ENCODE measurements around the gene LMAN2L. TPM values are rescaled to one million over a fixed set of nuclear protein-coding genes. Genes with fewer than 3 reads are reported as not detected.

Gene LMAN2L
- total RNA-seq, 2 donors from 2014 or later = 6.6 to 7.8 TPM

DNA sequence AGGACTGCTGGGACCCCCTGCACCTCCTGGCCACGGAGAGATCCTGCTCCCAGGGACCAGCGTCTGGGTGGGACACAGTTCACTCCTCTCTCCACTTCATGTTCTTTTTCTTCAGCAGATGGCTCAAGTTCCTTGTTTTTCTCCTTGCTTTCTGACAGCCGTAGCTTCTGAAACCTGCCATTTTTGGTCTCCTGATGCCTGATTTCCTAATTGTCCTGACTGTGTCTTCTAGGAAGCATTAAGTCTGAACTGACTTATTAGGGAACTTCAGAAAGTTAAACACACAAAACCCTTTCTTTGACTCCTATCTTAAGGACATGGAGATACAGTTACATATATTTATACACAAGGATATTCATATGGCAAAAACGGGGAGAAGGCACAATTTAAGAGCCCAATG, 43.5 kb upstream of the LMAN2L start:
- Histone ChIP-seq H3K4me1 (peaks cover 14% of the 10 kb centered on the region), H3K4me3 (no peak overlapping the region), H3K27ac (no peak overlapping the region), H3K27me3 (no peaks in the 10 kb centered on the region), H3K9me3 (no peaks in the 10 kb centered on the region), H3K36me3 (replicated peaks in 1 of 2; ENCODE audit: insufficient read depth in 1 of 2, low read depth in 2 of 2) (no peaks in the 10 kb centered on the region)
- no peak for TF ChIP-seq POLR2A (IDR thresholded peaks at IDR 0.05)
- TF ChIP-seq, protein P1, sequence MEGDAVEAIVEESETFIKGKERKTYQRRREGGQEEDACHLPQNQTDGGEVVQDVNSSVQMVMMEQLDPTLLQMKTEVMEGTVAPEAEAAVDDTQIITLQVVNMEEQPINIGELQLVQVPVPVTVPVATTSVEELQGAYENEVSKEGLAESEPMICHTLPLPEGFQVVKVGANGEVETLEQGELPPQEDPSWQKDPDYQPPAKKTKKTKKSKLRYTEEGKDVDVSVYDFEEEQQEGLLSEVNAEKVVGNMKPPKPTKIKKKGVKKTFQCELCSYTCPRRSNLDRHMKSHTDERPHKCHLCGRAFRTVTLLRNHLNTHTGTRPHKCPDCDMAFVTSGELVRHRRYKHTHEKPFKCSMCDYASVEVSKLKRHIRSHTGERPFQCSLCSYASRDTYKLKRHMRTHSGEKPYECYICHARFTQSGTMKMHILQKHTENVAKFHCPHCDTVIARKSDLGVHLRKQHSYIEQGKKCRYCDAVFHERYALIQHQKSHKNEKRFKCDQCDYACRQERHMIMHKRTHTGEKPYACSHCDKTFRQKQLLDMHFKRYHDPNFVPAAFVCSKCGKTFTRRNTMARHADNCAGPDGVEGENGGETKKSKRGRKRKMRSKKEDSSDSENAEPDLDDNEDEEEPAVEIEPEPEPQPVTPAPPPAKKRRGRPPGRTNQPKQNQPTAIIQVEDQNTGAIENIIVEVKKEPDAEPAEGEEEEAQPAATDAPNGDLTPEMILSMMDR (IDR thresholded peaks at IDR 0.05) = no peak
- 85 to 86% methylated on average over 4 of the region's 4 CpGs for WGBS, 2 donors
- intact Hi-C loops (cut with DNase I) = no loop called here
- DNase-seq = no peak
- no peak for ATAC-seq

DNA sequence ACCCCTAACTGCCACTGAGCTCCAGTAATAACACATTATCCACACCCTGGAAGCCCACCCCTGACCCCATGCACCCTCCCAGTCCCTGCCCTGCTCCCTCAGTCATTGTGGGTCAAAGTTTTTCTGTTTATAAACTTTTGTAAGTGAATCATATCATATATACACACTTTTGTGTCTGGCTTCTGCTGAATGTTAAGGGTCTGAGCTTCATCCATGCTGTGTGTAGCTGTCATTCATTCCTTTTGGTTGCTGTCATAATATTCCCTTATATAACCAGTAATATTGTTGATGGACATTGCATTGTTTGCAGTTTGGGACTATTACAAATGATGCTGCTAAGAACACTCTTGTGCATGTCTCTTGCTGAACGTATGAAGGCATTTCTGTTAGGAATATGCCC, 35.3 kb upstream of the LMAN2L start:
- no peak for ATAC-seq
- DNase-seq = no peak
- TF ChIP-seq, protein P1 (IDR thresholded peaks at IDR 0.05) = no peak
- no peak for TF ChIP-seq POLR2A (IDR thresholded peaks at IDR 0.05)
- H3K36me3 ChIP-seq (replicated peaks in 1 of 2; ENCODE audit: insufficient read depth in 1 of 2, low read depth in 2 of 2) = no peaks in the 10 kb centered on the region
- no peaks in the 10 kb centered on the region for H3K27me3 ChIP-seq
- no peaks in the 10 kb centered on the region for H3K9me3 ChIP-seq
- WGBS, 2 donors = 23 to 69% methylated on average over 1 of the region's 1 CpG
- no peak overlapping the region for H3K4me3 ChIP-seq
- intact Hi-C loops (cut with DNase I) = no loop called here
- peaks cover 6% of the 10 kb centered on the region for H3K4me1 ChIP-seq
- H3K27ac ChIP-seq = no peak overlapping the region

DNA sequence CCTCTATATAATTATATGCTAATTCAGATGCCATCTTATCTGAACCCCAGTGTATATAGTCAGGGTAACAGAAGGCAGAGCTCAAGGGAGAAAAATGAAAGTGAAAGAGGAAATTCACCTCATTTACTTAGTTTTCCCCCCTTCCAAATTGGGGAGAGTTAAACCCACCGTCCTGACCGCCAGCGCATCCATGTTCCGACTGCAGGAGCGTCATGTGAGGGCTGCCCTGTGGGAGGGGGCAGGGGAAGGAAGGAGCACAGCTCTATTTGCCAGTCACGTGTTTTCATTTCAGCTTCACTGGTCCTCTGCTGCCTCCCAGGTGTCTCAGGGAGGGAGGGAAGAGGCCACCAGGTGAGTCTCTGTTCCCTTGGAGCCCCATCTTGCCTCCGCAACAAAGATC, 34.1 kb upstream of the LMAN2L start:
- no peaks in the 10 kb centered on the region for H3K36me3 ChIP-seq (replicated peaks in 1 of 2; ENCODE audit: insufficient read depth in 1 of 2, low read depth in 2 of 2)
- H3K27ac ChIP-seq = peak overlapping the region in 1 of 4 donors; percentile 37
- TF ChIP-seq, protein P1 (IDR thresholded peaks at IDR 0.05) = no peak
- TF ChIP-seq POLR2A (IDR thresholded peaks at IDR 0.05) = no peak
- intact Hi-C loops (cut with DNase I) = no loop called here
- no peaks in the 10 kb centered on the region for H3K9me3 ChIP-seq
- no peaks in the 10 kb centered on the region for H3K27me3 ChIP-seq
- 71 to 87% methylated on average over 7 of the region's 7 CpGs for WGBS, 2 donors
- DNase-seq (peak in 2 of 4 donors; percentile 26 to 36), ATAC-seq (no peak)
- H3K4me1 ChIP-seq = peaks cover 14% of the 10 kb centered on the region
- H3K4me3 ChIP-seq = no peak overlapping the region

DNA sequence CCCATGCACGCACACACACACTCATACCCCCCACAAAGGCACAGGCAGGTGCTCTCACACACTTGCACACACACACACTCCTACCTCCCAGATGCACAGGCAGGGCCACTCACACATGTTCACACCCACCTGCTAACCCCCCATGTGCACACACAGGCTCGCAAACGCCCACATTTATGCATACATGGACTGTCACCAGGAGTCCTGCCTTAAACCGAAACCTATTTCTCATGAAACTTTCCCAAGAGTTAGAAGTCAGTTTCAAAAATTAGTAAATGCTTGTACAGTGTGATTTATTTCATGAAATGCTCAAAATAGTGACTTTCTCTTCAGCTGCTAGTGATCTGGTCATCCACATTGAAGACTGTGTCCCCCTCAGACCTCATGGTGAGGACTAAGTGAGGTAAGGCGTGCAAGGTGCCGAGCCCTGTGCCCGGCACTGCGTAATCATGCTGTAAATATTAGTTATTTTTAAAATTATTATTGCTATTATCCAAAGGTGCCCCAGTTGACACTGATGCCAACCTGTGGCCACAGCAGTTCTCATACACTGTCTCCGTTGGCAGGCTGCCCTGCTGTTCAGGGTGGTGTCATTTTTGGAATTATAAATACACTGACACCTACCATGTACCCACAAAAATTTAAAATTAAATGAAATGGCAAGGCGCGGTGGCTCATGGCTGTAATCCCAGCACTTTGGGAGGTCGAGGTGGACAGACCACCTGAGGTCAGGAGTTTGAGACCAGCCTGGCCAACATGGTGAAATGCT, 33.2 kb upstream of the LMAN2L start:
- 92 to 96% methylated on average over 12 of the region's 12 CpGs for WGBS, 2 donors
- Histone ChIP-seq H3K36me3 (replicated peaks in 1 of 2; ENCODE audit: insufficient read depth in 1 of 2, low read depth in 2 of 2) (no peaks in the 10 kb centered on the region), H3K4me1 (peaks cover 14% of the 10 kb centered on the region), H3K9me3 (no peaks in the 10 kb centered on the region), H3K27me3 (no peaks in the 10 kb centered on the region), H3K27ac (peak overlapping the region in 1 of 4 donors; percentile 37), H3K4me3 (no peak overlapping the region)
- DNase-seq (no peak), ATAC-seq (no peak)
- TF ChIP-seq, protein P1 (IDR thresholded peaks at IDR 0.05) = no peak
- TF ChIP-seq POLR2A (IDR thresholded peaks at IDR 0.05) = no peak
- intact Hi-C loops (cut with DNase I) = no loop called here

Measured in body of pancreas (tissue), 4 donors.